GM21515 (cell line): ENCODE data around the gene SMURF1.

ENCODE experiments used
- ATAC-seq: cut with Tn5 transposase; IDR thresholded peaks from one replicate; pipeline ENCODE4 v1.9.1; 2021; ENCODE audit not compliant: unreplicated experiment

The SMURF1 gene

DNA sequence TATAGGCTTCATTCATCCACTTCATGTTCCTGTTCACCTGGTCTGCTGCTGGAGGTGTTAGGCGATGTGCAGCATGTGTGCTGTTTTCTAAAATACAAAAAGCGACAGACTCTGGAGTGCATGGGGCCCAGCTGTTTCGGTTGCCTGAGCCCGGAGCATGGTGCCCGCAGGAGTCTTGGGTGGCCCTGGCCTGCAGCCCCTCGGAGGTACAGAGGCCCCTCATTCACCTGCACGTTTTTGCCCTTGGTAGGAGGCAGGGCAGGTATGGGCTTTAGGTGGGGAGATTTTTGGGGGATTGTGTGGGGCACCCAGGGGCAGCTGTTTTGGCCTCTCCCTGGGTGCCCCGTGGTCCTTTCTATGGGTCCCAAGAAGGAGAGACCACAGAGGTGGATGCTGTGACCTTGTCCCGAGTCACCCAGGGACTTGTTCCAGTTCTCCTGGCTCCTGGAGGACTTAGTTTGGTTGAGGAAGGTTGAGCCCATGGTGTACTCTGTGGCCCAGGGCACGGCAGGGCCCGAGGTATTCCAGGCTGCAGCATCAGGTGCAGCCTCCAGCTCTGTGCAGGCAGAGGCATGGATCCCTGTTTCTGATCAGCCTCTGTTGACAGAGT is 134.9 kb downstream of the SMURF1 start:
- ATAC-seq: no peak

DNA sequence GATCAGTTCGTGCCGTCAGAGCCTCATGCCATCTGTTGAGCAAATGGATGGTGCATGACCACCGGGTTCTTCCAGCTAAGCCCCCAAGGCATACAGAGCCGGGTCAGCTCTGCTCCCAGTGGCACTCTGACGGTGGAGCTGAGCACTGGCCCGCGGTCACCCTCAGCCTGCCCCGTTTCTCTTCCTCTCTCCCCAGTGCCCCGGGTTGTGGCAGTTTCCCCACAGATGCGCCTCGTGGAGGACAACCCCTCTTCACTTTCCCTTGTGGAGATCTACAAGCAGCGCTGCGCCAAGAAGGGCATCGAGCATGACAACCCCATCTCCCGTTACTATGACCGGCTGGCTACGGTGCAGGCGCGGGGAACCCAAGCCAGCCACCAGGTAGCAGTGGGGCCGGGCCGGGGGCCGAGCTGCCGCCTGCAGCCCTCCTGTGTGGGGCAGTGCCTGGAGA is 135.7 kb downstream of the SMURF1 start:
- no peak for ATAC-seq

- no peak for ATAC-seq
These were observed 137.0 kb downstream of the SMURF1 start for GRCh38 chr7:99006739-99007424.

DNA sequence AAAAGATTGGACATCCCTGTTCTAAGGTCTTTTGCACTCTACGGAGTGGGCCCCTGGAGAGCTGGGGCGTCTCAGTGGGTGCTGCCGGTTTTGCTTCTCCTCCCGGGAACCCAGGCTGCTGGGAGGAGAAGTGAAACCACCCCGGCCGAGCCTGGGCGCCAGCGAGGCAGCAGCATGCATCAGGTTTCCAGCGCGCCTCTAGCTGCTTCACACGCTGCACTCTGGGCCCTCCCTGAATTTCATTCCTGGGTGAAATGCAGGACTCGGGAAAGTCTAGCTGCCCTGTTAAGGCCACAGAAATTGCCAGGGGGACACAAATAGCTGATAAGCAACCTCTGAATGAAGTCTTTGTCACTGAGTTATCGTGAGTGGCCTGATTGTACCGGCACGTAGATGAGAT is 138.1 kb downstream of the SMURF1 start:
- no peak for ATAC-seq

DNA sequence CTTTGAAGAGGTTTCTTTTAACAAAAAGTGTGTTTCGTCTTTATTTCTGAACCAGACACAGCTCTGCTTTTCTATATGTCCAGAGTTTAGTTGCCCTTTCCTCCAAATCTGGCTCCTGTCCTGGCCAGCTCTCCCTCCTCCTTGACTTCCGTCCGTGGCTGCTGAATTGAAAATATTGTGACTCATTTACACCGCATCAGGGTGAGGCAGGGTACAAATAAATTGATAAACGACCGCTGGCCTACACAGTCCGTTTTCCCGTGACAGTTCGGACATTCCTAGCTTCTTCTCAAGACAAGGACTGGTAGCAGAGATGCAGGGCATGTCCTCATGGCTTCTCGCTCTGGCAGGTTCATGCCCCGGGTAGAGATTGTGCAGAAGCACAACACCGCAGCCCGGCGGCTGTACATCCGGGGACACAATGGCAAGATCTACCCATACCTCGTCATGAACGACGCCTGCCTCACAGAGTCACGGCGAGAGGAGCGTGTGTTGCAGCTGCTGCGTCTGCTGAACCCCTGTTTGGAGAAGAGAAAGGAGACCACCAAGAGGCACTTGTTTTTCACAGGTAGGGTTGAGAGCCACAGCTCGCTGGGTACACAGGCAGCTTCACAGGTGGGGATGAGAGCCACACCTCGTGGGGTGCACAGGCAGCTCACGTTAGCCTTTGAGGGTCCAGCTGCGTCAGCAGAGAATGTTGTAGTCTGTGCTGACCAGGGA is 139.0 kb downstream of the SMURF1 start:
- ATAC-seq: no peak

DNA sequence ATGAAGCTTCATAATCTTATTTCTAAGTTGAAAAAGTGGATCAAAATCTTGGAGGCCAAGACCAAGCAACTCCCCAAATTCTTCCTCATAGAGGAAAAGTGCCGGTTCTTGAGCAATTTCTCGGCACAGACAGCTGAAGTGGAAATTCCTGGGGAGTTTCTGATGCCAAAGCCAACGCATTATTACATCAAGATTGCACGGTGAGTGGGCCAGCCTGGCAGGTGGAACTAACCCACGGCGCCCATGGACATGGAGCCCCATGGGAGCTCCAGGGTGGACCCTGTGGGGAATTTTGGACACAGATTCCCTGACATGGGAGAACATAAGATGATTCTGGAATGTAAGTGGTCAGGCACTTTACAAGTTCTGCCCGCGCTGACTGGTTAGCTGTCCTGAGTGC is 139.7 kb downstream of the SMURF1 start:
- ATAC-seq: no peak

DNA sequence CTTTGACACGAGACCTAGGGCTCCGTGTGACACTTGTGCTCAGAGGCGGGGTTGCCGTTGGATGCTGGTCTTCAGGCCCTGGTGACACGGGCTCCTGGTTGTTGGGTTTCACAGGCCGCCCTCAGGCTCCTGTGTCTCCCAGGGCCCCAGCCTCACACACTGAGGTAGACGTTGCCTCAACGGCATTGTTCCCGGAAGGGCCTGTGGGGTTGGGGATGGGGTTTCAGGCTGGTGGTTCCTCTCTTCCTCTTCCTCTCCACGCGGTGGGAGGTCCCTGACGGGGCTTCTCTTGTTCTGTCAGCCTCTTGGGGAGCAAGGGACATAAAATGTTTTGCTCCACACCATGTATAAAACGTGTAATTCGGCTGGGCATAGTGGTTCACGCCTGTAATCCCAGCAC is 140.5 kb downstream of the SMURF1 start:
- no peak for ATAC-seq

DNA sequence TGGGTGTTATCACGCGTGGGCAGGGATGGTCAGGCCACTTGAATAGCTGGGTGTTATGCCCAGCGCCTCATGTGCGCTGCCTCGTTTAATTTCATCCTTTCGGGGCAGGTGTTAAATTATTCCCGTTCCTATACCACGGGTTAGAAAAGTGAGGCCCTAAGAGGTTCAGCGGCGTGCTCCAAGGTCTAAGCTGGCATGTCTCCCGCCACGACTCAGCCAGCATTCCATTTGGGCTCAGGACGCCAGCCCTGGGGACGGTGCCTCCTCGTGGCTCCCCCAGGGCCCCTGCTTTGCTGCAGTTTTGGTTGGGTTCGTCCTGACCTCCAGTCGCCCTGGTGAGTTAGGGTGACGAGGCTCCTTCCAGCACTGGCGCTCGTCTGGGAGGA is 141.1 kb downstream of the SMURF1 start:
- ATAC-seq: no peak

- no peak for ATAC-seq
These were observed 141.6 kb downstream of the SMURF1 start for GRCh38 chr7:99002148-99002826.

DNA sequence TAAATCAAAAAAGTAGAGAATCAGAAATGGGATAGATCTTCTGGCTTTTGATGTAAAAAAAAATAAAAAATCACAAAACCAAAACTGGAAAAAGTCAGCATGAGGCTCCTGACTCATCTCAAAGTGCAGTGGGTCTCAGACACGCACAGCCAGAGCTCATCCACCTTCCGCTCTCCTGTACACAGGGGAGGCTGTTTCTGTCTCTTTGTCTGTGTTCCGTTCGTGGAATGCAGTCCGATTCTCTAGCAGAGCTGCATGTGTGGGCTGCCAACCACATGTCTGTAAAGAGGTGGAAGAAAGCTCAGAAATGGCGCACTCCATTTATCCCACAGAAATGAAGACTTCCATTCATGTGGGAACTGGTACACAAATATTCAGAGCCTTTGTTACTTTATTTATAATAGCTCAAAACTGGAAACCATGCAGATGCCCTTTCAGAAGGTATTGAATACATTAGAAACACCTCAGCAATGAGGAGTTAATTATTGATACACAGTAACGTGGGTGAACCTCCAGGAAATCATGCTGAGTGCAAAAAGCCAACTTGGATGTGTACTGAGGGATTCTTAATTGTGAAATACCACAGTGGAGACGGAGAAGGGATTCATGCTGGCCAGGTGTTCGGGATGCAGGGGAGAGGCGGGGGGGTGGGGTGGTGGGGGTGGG is 142.3 kb downstream of the SMURF1 start:
- no peak for ATAC-seq

DNA sequence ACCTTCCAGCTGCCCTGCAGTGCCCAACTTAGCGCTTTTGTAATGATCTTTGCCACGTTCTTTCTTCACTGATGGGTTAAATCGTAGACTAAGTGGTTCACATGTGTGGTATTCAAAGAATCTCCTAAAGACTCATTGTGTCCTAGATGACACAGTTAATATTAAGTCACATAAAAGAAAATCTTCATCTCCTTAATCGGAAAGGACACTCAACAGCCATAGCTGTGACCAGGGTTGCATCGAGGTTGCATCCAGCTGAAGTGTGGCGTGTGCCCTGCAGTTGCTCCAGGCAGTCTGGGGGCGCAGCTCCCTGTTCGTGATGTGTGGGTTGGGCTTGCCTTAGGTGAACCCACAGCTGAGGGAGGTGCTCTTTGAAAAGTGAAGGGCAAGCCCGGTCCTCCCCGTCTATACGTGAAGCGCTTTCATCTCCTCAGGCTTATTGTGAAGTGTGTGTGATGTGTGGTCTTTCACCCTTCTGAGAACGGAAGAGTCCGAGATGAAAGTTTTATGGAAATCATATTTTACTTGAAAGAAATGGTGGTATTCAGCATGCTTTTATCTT is 142.9 kb downstream of the SMURF1 start:
- ATAC-seq: no peak

DNA sequence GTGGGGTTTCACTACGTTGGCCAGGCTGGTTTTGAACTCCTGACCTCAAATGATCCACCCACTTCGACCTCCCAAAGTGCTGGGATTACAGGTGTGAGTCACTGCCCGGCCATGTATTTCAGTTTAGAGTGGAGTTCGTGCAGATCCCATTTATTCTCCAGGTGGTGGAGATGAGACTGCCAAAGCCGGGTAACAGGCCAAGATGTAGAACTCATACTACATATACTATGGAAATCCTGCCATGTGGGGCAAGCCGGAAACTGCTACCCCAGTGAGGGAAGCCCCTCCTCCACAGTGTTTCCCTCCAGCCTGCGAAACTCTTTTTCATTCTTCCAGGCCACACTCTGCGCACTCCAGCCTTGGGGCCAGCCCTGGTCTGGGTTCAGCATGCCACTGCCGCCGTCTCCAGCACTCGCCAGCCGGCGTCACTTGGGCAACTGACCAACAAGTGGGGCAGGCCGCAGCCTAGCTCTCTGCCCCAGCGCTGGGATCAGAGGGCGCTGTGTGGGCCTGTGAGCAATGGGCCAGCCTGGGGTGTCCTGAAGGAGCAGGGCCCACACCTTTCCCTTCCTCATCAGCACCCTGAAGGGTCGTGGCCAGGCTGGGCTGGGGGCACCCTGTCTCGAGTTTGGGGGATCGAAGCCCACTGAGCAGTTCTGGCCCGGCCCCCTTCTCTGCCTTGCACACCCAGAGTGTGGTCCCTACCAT is 143.6 kb downstream of the SMURF1 start:
- ATAC-seq: no peak

DNA sequence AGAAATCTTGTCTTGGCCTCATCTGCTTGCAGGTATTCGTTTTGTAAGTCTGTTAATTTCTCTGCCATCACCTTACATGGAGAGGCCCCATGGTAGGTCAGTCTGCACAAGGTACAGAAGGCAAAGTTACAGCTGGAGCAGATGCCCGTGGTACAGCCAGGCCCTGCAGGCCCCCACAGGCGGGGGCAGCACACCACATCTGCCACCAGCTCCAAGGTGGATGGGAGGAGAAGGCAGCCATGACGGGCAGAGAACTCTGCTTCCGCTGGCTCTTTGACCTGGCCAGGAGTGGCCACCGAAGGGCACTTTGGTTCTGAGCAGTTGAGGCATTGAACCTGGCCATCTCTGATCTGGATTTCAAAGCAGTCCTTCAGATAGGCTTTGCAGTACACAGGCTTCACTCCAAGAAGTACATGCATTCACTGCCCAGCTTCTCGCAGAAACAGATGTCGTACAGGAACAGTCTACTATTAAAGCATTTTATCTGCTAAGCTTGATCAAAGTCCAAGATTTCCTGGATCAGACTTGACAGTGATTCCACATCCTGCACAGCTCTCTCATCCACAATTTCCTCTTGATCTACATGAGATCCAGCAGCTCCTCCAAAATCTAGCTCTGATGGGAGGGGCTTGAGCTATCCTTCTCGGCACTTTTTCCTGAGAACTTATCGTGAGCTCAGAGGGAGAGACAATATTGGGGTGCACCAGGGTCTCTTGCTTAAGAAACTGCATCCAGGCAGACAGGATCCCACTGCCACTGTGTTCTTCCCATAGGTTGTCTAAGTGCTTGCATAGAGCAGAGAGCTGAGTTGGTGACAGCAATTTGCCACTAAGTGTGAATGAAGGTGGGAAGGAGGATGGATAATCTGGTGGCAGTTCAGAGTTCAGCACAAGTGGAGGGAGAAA is 144.8 kb downstream of the SMURF1 start:
- ATAC-seq: no peak

GRCh38 chr7:98997846-98998245 is 146.1 kb downstream of the SMURF1 start:
- no peak for ATAC-seq

DNA sequence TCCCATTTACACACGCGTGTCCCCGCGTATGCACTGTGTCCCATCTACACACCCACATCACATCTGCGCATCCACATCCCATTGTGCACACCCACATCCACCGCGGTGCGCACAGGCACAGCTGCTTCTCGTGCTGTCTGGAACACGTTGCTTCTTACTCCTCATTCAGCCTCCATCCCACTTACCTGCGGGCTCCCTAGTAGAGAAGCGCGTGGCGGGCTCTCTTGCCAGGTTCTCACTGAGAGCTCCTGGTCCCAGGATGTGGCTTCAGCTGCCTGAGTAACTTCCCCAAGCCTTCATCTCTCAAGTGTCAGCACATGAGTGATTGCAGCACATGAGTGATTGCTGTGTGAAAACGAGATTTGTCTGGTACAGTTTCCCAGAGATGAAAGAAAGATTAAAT is 147.8 kb downstream of the SMURF1 start:
- ATAC-seq: peak; percentile 58

- ATAC-seq: no peak
These were observed 148.3 kb downstream of the SMURF1 start for GRCh38 chr7:98995523-98996149.

- ATAC-seq: no peak
These were observed 148.8 kb downstream of the SMURF1 start for GRCh38 chr7:98995111-98995510.

DNA sequence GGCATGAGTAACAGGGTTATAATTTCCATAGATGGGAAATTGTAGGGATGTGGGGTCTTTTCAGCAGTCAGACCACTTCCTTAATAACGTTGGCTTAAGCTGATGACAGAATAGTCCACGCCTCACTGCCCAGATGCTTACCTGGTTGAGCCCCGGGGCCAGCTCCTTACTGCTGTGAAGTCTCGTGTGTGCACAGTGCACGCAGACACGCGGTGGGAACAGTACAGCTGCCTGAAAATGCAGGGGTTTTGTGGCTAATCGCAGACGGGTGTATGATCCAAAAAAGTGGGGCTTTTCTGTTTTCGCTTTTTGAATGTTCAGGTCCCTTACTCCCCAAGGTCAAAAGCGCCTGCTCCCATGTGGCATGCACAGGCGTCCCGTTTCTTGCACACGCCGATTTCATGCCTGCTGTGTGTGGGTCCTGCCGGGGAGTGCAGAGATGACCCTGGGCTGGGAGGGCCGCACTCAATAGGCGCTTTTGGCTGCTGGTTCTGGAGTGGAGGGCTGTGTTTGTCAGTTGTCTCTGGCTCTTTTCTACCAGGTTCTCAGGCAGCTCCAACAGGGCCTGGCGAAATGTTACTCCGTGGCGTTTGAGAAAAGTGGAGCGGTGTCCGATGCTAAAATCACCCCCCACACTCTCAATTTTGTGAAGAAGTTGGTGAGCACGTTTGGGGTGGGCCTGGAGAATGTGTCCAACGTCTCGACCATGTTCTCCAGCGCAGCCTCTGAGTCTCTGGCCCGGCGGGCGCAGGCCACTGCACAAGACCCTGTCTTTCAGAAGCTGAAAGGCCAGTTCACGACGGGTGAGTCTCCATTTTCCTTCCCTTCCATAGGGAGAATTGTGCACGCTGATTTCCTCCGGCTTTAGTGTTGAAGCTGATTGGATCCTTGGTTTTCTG is 149.6 kb downstream of the SMURF1 start:
- ATAC-seq: no peak
